Cardiac muscle cell (in vitro differentiated cells and primary cell): ENCODE data around the gene ITGB3BP. TPM values are rescaled to one million over a fixed set of nuclear protein-coding genes. Genes with fewer than 3 reads are reported as not detected.

Source experiments
- DNase-seq, 2 donors: peaks; one replicate each; pipeline versions ENCODE4 v3.0.0 to v3.0.0-alpha.2; 2010 to 2017; ENCODE audit warnings: low read depth in 1 of 2, low spot score in 1 of 2
- H3K27ac ChIP-seq: fragments of 200-600 bp; sonication (generic); 2 replicates; pipeline ENCODE4 v1.5.1; 2016
- H3K27me3 ChIP-seq: fragments of 200-600 bp; sonication (generic); 2 replicates; pipeline ENCODE4 v1.6.0; 2016; ENCODE audit warnings: control low read depth
- H3K36me3 ChIP-seq: fragments of 200-600 bp; sonication (generic); 2 replicates; pipeline ENCODE4 v1.5.1; 2016; ENCODE audit warnings: control low read depth
- H3K4me1 ChIP-seq: fragments of 200-600 bp; sonication (generic); 2 replicates; pipeline ENCODE4 v1.8.1; 2017; ENCODE audit warnings: low read depth, mild to moderate bottlenecking, mixed run types
- H3K4me3 ChIP-seq: fragments of 200-600 bp; sonication (generic); 2 replicates; pipeline ENCODE4 v1.5.1; 2016; ENCODE audit warnings: mild to moderate bottlenecking
- H3K9me3 ChIP-seq: fragments of 200-600 bp; sonication (generic); 2 replicates; pipeline ENCODE4 v1.5.1; 2017; ENCODE audit warnings: low read depth, mild to moderate bottlenecking, control low read depth
- polyA plus RNA-seq: library from polyadenylated mRNA; unstranded; fragments of >200 nt; fragmentation: Nextera tagmentation; extraction: Ambion mirVana; gene quantifications from 2 replicates; pipeline ENCODE4 v1.2.1, GENCODE V29; 2016
- total RNA-seq: library from RNA; depleted of rRNA; stranded (reverse); fragments of >200 nt; gene quantifications from 2 replicates; pipeline ENCODE4 v1.2.3, GENCODE V29; 2016
- TF ChIP-seq, protein P1 (sequence below): IDR thresholded peaks from 2 replicates; pipeline ENCODE4 v1.5.1; 2012; ENCODE audit warnings: low read depth, mild to moderate bottlenecking, low read length

ITGB3BP gene
- total and polyA plus RNA-seq, 2 experiments from 2014 or later = 5.1 to 21.0 TPM

- Histone ChIP-seq H3K27me3 (no peaks in the 10 kb centered on the region), H3K27ac (peak overlapping the region; percentile 98), H3K4me1 (peaks cover 7% of the 10 kb centered on the region), H3K36me3 (no peaks in the 10 kb centered on the region), H3K9me3 (no peaks in the 10 kb centered on the region), H3K4me3 (peak overlapping the region; percentile 49)
- TF ChIP-seq, protein P1, sequence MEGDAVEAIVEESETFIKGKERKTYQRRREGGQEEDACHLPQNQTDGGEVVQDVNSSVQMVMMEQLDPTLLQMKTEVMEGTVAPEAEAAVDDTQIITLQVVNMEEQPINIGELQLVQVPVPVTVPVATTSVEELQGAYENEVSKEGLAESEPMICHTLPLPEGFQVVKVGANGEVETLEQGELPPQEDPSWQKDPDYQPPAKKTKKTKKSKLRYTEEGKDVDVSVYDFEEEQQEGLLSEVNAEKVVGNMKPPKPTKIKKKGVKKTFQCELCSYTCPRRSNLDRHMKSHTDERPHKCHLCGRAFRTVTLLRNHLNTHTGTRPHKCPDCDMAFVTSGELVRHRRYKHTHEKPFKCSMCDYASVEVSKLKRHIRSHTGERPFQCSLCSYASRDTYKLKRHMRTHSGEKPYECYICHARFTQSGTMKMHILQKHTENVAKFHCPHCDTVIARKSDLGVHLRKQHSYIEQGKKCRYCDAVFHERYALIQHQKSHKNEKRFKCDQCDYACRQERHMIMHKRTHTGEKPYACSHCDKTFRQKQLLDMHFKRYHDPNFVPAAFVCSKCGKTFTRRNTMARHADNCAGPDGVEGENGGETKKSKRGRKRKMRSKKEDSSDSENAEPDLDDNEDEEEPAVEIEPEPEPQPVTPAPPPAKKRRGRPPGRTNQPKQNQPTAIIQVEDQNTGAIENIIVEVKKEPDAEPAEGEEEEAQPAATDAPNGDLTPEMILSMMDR = no peak
- DNase-seq = peak in 1 of 2 donors; percentile 9
These were observed 1.2 kb upstream of the ITGB3BP start for GRCh38 chr1:63524201-63524600.

- H3K9me3 ChIP-seq = no peaks in the 10 kb centered on the region
- H3K27ac ChIP-seq = peak overlapping the region; percentile 98
- TF ChIP-seq, protein P1 = no peak
- H3K27me3 ChIP-seq = no peaks in the 10 kb centered on the region
- H3K4me1 ChIP-seq = peaks cover 7% of the 10 kb centered on the region
- peak overlapping the region; percentile 49 for H3K4me3 ChIP-seq
- peak in 1 of 2 donors; percentile 23 for DNase-seq
- H3K36me3 ChIP-seq = no peaks in the 10 kb centered on the region
These were observed 713 bp upstream of the ITGB3BP start for GRCh38 chr1:63523738-63524137.

- Histone ChIP-seq H3K4me3 (no peak overlapping the region), H3K27ac (no peak overlapping the region), H3K4me1 (no peaks in the 10 kb centered on the region), H3K36me3 (no peaks in the 10 kb centered on the region), H3K9me3 (no peaks in the 10 kb centered on the region), H3K27me3 (no peaks in the 10 kb centered on the region)
- TF ChIP-seq, protein P1 = no peak
- no peak for DNase-seq
These were observed 6.4 kb downstream of the ITGB3BP start for GRCh38 chr1:63516629-63517028.

DNA sequence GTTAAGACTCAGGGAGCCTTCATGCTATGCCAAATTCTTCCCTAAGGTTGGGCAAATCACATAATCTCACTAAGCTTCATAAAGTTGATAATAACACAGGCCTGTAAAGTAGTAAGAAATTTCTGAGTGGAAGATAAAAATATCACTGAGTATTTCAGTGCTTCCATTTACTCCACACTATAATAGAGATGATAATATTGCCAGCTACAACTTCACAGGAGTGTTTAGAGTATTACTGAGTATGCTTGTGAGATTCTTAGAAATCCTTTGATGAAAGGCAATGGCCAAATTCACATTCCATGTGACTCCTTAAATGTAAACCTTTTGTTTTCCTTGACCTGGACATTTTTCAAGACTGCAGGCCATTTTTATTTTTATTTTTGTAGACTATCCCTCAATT, 10.4 kb downstream of the ITGB3BP start:
- Histone ChIP-seq H3K36me3 (no peaks in the 10 kb centered on the region), H3K27ac (no peak overlapping the region), H3K9me3 (no peaks in the 10 kb centered on the region), H3K4me3 (no peak overlapping the region), H3K27me3 (no peaks in the 10 kb centered on the region), H3K4me1 (no peaks in the 10 kb centered on the region)
- no peak for DNase-seq
- TF ChIP-seq, protein P1 = no peak

GRCh38 chr1:63509718-63510117, 13.3 kb downstream of the ITGB3BP start:
- Histone ChIP-seq H3K27me3 (no peaks in the 10 kb centered on the region), H3K36me3 (no peaks in the 10 kb centered on the region), H3K27ac (no peak overlapping the region), H3K4me3 (no peak overlapping the region), H3K4me1 (no peaks in the 10 kb centered on the region), H3K9me3 (no peaks in the 10 kb centered on the region)
- TF ChIP-seq, protein P1 = no peak
- no peak for DNase-seq

- Histone ChIP-seq H3K9me3 (no peaks in the 10 kb centered on the region), H3K36me3 (no peaks in the 10 kb centered on the region), H3K4me1 (no peaks in the 10 kb centered on the region), H3K27ac (no peak overlapping the region), H3K27me3 (no peaks in the 10 kb centered on the region), H3K4me3 (no peak overlapping the region)
- DNase-seq = no peak
- TF ChIP-seq, protein P1 = no peak
These were observed 16.2 kb downstream of the ITGB3BP start for GRCh38 chr1:63506782-63507181.
